GM12872 (cell line): ENCODE measurements around the gene TBCD.

Experiments used
- TF ChIP-seq, protein P1 (sequence below): IDR thresholded peaks from 3 replicates; pipeline ENCODE4 v1.5.1; 2011; ENCODE audit warnings: low read depth, mild to moderate bottlenecking, low read length, moderate library complexity; ENCODE audit not compliant: insufficient read depth

Gene TBCD

DNA sequence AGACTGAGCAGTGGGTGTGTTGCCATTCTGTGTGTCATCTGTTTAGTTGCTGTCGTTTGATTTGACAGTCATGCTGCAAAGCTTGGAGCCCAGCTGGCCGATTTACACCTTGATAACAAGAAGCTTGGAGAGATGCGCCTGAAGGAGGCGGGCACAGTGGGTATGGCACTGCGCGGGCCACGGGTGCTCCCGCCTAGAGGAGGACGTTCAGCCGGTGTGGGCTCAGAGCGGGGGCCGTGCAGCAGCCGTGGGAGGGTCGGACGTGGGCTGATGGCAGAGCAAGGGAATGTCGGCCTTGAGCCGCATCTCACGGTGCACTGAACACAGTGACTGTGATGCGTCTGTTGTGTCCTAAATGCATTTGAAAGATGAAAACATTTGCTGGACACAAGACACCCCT, 31.7 kb upstream of the TBCD start:
- TF ChIP-seq, protein P1, sequence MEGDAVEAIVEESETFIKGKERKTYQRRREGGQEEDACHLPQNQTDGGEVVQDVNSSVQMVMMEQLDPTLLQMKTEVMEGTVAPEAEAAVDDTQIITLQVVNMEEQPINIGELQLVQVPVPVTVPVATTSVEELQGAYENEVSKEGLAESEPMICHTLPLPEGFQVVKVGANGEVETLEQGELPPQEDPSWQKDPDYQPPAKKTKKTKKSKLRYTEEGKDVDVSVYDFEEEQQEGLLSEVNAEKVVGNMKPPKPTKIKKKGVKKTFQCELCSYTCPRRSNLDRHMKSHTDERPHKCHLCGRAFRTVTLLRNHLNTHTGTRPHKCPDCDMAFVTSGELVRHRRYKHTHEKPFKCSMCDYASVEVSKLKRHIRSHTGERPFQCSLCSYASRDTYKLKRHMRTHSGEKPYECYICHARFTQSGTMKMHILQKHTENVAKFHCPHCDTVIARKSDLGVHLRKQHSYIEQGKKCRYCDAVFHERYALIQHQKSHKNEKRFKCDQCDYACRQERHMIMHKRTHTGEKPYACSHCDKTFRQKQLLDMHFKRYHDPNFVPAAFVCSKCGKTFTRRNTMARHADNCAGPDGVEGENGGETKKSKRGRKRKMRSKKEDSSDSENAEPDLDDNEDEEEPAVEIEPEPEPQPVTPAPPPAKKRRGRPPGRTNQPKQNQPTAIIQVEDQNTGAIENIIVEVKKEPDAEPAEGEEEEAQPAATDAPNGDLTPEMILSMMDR, result no peak

DNA sequence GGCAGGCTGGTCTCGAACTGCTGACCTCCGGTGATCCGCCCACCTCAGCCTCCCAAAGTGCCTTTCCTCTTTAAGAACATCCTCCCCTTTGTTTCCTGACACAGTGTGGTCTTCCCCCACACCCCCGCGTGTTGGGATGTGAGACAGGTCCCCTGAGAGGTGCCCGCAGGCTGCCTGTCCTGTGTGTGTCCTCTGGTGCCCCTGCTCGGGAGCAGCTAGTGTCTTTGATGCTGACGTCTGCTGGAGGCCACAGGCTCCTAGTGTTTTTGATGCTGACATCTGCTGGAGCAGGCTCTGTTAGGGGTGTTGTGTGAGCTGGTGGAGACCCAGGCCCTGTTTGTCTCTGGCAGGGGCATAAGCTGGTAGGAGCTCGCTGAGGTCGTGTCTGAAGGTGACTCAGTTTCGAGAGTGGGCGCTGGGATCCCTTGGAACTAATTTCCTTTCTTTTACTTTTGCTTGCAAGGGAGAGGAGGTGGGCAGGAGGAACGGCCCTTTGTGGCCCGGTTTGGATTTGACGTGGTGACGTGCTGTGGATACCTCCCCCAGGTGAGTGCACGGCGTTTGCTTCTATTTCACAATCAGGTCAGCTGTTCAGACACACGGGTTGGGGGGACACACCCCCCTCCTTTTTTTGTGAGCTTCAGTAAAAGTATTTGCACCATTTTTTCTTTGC, 29.4 kb upstream of the TBCD start:
- TF ChIP-seq, protein P1, result no peak

DNA sequence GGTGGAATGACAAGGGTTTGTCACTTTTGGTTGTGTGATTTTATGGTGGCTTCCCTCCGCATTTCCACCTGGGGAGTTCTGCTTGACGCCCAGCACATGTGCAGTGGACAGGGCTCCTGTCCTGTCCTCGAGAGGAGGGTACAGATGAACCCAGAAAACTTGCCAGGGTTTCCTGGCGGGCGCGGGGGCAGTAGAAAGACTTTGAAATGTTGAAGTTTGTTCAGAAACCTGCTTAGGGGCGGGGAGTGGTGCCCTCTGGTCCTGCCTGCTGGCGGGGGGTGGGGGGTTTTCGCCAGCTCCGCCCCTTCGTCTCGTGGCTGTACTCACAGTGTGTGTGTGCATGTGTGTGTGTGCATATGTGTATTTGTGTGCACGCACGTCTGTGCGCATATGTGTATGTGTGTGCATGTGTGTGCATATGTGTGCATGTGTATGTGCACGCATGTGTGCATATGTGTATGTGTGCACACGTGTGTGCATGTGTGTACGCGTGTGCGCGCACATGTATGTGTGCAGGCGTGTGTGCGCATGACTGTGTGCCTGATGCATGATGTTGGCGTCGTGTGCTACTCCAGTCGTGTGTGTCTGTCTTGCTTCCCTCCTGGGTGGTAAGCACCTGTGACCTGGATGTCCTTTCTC, 28.6 kb upstream of the TBCD start:
- TF ChIP-seq, protein P1, result no peak

DNA sequence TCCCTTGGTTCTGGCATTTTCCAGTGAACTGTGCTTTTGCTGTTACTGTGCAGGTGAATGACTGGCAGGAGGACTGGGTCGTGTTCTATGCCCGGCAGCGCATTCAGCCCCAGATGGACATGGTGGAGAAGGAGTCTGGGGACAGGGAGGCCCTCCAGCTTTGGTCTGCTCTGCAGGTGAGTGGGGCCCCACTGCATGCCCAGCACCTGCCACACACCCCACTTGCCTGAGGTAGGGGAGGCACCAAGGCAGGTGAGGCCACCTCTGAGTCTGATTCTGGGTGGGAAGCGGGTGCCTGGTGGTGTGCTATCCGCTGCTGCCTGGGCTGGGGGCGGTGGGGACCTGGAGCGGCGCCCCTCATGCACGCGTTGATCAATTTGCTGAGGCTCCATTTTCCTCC, 25.4 kb upstream of the TBCD start:
- TF ChIP-seq, protein P1, result no peak

DNA sequence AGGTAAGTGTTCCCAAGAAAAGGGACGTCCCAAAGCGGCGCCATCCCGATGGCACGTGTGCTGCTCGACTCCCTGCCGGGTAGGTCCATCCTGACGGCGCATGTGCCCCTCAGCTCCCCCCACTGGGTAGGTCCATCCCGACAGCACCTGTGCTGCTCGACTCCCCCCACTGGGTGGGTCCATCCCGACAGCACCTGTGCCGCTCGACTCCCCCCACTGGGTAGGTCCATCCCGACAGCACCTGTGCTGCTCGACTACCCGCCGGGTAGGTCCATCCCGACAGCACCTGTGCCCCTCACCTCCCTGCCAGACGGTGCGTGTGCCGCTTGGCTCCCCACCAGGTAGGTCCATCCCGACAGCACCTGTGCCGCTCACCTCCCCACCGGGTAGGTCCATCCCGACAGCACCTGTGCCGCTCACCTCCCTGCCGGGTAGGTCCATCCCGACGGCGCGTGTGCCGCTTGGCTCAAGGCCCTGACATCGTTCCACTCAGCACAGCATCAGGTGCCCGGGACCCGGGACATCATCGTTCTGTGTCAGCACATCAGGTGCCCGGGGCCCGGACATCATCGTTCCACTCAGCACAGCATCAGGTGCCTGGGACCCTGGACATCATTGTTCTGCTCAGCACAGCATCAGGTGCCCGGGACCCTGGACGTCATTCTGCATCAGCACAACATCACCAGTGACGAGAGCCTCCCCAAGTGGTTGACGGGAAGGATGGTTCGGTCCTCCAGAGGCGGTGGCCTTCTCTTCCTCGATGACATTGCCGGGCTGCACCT, 22.2 kb upstream of the TBCD start:
- TF ChIP-seq, protein P1, result no peak

GRCh38 chr17:82732118-82732743, 19.6 kb upstream of the TBCD start:
- TF ChIP-seq, protein P1, result no peak
